Left hindlimb (tissue), 1 donor: ENCODE measurements around the gene KIF17.
"Not testable (repeated sequence)": the region's sequence is repeated elsewhere in the genome, so short reads cannot be mapped to it uniquely, and the experiment has no call there.

ENCODE experiments used
- DNase-seq: peaks from one replicate; pipeline ENCODE4 v3.0.0-alpha.2; 2018

The KIF17 gene

GRCh38 chr1:20726932-20727745 is 9.3 kb upstream of the KIF17 start:
- no peak for DNase-seq

- no peak for DNase-seq
Observed at GRCh38 chr1:20726118-20726911, 8.5 kb upstream of the KIF17 start.

DNA sequence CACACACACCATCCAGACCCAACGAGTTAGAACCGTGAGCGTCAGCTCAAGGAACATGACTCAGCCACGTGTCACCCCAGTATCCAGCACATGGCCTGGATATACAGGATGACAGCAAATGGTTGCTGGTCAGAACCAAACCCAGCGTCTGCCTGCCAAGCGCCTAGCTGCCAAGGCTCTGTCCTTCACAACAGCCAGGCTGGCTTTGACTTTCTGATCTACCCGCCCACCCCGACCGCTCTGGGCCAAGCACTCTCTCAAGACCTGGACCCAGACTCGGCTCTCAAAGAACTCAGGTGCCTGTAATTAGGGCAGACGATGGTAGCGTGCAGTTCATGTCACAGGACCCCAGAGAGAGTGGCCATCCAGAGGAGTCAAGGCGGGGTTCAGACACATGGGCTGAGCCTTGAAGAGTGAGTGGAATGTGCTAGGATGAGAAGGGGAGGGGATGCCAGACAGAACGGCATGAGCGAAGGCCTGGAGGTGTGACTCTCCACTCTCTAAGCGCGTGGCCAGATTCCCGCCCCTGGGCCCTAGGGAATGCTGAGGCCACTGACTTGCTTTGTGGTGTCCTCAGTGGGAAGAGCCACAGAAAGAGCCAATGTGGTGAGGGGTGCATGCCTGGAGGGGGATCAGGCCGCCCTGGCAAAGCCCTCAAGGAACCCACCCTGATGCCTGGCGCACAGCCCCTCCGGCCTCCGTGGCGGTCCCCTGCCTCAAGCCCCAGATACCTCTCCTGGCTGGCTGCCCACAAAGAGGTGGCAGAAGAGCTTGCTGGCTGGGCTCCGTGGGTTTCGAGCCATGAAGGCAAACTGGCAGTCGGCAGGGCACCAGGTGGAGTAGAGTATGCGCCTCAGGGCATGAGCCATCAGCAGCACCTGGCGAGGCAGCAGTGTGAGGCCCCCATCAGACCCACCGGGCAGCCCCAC is 7.6 kb upstream of the KIF17 start:
- no peak for DNase-seq

- DNase-seq: no peak
Observed at GRCh38 chr1:20724364-20725188, 6.8 kb upstream of the KIF17 start.

- no peak for DNase-seq
Observed at GRCh38 chr1:20723537-20724363, 5.9 kb upstream of the KIF17 start.

- no peak for DNase-seq
Observed at GRCh38 chr1:20723159-20723536, 5.3 kb upstream of the KIF17 start.

GRCh38 chr1:20721117-20722061 is 3.6 kb upstream of the KIF17 start:
- DNase-seq: no peak

DNA sequence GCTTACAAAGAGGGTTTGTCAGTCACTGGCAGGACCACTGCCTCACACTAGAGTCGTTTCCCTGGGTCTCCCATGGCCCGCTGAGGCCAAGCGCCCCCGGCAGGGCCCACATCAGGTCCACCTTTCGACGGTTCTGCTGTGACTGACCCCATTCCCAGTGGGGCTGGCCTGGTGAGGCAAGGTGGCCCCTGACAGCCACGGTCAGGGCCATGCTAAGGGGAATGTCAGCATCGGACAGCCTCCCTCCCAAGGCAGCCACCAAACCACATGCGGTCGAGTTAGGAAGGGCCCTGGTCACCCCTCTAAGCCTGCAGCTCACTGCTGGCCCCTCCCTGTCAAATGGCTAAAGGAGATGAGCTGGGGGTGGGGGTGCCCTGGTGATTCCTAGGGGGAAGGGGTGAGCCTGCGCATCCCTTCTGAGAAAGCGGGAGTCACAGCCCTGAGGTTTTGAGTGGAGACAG is 2.9 kb upstream of the KIF17 start:
- no peak for DNase-seq

- no peak for DNase-seq
Observed at GRCh38 chr1:20719871-20720620, 2.2 kb upstream of the KIF17 start.

- no peak for DNase-seq
Observed at GRCh38 chr1:20719261-20719660, 1.5 kb upstream of the KIF17 start.

DNA sequence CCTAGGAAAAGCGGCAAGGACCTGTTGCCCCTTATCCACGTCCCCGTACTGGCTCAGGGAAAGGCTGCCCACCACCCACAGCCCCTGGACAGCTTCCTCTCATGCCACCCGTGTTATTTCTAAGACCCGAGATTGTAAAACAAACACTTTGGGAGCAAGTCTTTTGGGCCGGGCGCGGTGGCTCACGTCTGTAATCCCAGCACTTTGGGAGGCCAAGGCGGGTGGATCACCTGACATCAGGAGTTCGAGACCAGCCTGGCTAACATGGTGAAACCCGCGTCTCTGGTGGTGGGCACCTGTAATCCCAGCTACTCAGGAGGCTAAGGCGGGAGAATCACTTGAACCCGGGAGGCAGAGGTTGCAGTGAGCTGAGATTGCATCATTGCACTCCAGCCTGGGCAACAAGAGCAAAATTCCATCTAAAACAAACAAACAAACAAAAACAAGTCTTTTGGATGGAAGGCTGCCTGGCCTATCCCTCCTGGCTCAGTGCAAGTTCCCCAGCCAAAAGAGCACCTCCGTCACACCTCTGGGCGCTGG is 606 bp upstream of the KIF17 start:
- DNase-seq: not testable (repeated sequence)

GRCh38 chr1:20716232-20716631 is 1.6 kb downstream of the KIF17 start:
- no peak for DNase-seq

GRCh38 chr1:20715406-20715805 is 2.4 kb downstream of the KIF17 start:
- DNase-seq: no peak

GRCh38 chr1:20713440-20713839 is 4.4 kb downstream of the KIF17 start:
- DNase-seq: no peak

GRCh38 chr1:20712215-20712577 is 5.6 kb downstream of the KIF17 start:
- DNase-seq: no peak

GRCh38 chr1:20711285-20712214 is 6.3 kb downstream of the KIF17 start:
- no peak for DNase-seq

DNA sequence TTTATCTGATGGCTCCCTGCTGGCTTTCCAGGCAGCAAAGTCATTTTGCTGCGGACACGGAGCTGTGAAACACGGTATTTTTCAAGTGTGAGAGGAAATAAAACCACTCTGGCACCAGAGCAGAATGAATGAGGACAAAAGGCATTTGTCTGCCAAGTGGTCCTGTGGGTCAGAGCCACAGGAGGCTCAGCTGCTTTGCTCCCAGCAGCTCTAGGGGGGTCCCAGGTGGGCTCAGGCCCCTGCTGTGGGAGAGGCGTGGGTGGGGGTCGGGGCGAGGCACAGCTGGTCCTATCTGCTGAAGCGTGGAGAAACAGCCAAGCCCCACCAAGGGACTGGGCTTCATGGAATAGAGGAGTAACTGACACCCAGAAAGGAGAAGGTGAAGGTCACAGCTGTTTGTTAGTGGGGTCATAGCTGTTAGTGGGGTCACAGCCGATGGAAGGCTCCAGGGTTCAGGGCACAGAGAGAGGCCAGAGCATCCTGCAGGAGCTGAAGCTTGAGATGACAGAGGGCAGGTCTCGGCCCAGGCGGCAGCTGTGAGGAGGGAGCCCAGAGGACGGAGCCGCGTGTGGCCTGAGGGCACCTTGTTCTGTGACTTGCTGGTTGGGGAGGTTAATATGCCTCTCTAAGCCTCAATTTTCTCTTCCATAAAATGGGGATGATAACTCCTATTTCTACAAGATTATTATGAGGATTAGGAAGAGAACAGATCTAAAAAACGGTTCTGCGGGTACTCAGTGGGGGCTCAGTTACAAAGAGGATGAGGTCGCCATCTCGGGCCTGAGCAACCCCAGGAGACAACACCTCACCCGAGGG is 7.1 kb downstream of the KIF17 start:
- DNase-seq: no peak
